Testis (tissue), 2 donors: ENCODE measurements around the gene CCDC15.

Experiments used
- POLR2A ChIP-seq: fragments of 450-650 bp; IDR thresholded peaks from one replicate; pipeline ENCODE4 v1.6.1; 2017; ENCODE audit warnings: antibody characterized with exemption, mild to moderate bottlenecking, moderate library complexity
- TF ChIP-seq, protein P1 (sequence below), 3 experiments: fragments of 450-650 bp in 2 of 3; fragments of 200-600 bp in 1 of 3; sonication (generic) in 1 of 3; IDR thresholded peaks; one replicate each; pipeline ENCODE4 v1.5.1; 2016 to 2019; ENCODE audit warnings: antibody characterized with exemption in 3 of 3, mild to moderate bottlenecking in 2 of 3, moderate library complexity in 1 of 3

DNA sequence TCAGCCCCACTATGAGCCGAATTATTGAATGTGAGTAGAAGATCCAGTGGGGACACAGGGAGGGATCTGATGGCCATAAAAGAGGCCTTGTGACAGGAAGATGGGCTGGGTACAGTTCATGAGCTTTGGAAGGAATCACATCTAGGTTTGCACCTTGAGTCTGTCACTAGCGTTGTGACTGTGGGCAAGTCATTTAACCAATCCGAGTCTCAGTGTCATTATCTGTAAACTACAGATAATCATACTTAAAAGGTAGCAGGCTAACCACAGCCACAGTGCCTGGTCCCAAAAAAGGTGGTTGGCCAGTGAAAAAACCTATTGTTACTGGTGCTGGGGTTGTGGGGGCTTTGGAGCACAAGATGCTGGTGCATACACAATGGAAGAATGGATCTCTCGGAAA lies 31.2 kb upstream of the CCDC15 start:
- TF ChIP-seq, protein P1, sequence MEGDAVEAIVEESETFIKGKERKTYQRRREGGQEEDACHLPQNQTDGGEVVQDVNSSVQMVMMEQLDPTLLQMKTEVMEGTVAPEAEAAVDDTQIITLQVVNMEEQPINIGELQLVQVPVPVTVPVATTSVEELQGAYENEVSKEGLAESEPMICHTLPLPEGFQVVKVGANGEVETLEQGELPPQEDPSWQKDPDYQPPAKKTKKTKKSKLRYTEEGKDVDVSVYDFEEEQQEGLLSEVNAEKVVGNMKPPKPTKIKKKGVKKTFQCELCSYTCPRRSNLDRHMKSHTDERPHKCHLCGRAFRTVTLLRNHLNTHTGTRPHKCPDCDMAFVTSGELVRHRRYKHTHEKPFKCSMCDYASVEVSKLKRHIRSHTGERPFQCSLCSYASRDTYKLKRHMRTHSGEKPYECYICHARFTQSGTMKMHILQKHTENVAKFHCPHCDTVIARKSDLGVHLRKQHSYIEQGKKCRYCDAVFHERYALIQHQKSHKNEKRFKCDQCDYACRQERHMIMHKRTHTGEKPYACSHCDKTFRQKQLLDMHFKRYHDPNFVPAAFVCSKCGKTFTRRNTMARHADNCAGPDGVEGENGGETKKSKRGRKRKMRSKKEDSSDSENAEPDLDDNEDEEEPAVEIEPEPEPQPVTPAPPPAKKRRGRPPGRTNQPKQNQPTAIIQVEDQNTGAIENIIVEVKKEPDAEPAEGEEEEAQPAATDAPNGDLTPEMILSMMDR (IDR thresholded peaks at IDR 0.05) = no peak
- no peak for TF ChIP-seq POLR2A
